Stimulated activated CD4-positive, alpha-beta T cell treated with anti-CD3 and anti-CD28 coated beads, Interleukin-4, amount 100 ng/mL, for 1 hour (primary cell): ENCODE results near the gene XPR1.
"Not testable (repeated sequence)": the region's sequence is repeated elsewhere in the genome, so short reads cannot be mapped to it uniquely, and the experiment has no call there.

ENCODE experiments used
- DNase-seq: peaks from one replicate; pipeline ENCODE4 v3.0.0-alpha.2; 2020

XPR1 gene

DNA sequence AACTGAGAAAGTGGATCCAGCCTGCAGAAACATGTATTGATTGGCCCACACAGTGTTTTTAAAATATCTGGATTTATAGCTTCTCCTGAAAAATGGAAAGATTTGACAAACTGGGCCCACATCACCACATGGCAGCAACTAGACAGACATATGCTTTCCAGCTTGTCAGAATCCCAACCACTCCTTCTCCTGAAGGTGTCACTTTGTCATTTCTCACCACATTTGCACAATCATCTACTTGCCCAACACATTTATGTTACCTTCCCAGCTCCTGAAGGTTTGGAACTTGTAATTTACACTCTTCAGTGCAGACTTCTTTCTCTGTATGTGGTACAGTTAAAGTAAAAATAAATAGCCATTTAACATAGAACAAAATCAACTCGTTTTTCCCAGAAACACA is 154.8 kb downstream of the XPR1 start:
- DNase-seq: no peak

DNA sequence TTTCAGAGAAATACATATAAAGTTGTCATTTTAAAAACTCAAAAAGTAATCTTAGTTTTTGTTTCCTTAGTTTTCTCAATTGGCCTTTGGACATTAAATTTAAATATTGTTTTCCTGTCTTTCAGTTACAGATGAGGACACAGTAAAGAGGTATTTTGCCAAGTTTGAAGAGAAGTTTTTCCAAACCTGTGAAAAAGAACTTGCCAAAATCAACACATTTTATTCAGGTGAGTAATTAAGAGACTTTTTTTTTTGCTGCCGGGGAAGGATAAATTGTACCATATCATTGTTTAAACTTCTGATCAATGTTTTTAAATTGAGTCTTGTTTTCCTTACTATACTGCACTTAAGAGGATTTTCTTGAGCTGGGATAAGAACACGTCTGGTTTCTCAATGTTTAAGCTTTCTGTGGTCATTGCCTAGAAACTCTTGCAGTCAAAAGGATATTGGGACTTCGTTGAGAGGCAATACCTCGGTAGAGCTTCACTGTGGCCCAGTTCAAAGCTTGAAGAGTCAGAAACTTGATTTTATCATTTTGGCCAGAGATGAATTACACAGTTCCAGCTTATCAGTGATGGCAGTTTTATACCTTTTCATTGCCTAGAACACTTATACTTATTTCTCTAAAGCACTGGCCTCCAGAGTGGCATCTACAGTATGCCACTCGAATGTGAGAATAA is 155.9 kb downstream of the XPR1 start:
- DNase-seq: no peak

- DNase-seq: no peak
Measured at GRCh38 chr1:180789460-180789859, 157.6 kb downstream of the XPR1 start.

DNA sequence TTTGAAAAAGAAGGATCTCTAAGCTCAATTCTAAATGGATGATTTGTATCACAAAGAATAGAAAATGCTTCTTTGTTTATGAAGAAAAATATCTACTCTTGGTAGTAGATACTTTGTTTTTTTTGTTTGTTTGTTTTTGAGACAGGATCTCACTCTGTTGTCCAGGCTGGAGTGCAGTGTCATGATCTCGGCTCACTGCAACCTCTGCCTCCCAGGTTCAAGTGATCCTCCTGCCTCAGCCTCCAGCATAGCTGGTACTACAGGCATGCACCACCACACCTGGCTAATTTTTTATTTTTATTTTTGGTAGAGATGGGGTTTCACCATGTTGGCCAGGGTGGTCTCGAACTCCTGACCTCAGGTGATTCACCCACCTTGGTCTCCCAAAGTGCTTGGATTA is 159.3 kb downstream of the XPR1 start:
- not testable (repeated sequence) for DNase-seq

DNA sequence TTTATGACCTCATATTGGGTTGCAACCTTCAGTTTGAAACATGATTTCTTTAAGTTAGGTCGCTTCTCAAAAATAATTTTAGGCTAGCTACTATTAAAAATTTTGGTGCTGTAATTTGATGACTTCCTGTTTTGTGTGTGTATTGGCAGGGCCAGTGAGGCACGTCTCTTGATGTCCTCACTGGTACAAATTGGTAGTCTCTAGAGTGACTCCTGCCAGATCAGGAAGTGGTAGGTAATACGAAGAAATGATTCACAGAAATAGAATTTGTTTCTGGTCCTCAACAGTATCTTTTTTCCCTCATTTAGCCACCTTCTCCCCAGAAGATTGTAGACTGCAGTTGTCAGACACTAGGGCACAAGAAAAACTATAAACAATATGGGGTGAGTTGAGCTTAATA is 160.0 kb downstream of the XPR1 start:
- DNase-seq: no peak

DNA sequence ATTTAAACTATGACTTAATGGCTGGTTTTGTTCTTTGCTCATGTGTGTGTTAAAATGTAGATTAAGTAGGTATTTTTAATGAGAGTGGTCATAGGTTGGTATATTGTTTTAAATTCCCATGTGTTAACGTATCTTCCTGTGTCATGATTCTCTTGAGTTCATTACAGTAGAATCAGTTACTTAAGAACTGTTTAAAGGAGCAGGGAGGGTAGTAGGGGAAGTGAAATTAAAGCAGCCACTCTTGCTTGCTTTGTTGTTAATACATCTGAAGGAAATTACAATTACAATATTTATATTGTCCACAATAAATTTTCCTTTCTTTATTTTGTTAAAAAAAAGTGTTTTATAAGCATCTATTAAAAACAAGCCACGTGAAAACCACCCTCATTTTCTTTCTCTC is 161.6 kb downstream of the XPR1 start:
- no peak for DNase-seq

DNA sequence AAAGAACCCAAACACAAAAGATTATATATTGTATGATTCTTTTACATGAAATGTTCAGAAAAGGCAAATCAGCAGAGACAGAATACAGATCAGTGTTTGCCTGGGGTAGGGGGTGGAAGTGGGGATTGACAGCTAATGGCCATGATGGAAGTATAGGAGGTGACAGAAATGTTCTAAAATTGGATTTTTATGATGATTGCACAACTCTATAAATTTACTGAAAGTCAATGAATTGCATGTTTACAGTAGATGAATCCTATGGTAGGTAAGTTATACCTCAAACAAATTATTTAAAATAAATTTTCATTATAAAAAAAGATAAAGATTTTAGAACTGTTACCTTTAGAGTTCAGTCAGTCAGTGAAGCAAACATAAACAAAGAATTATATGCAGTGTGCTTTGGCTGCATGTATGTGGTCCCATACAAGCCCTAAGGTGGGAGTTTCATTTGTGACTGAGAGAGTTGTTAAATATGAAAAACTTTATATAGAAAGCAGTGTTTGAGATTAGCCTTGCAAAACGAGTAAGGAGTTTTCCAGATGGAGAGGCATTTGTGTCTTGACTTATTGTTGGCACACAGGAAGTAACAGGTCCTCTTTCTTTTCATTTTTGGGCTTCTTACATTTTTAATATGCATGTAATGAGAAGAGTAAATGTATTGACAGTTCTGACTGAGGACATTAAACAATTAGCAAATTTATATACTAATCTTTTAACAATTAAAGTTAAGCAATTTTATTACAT is 165.2 kb downstream of the XPR1 start:
- no peak for DNase-seq

DNA sequence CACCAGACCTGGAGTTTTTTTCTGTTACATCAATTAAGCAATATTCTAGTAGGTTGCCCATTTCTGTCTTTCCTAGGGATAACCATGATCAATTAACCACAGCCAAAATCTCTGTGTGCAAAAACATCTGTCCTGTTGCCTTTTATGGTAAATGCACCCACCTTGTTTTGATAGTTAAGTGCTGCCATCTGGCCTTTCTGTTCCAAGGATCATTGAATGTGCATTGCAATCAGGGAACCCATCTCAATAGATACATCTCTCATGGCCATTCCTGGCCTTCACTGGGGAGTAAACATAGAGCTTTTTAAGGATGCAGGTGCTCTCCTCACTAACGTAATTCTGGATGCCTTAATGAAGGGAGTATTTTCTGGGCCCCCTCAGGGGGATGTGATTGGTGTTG is 169.1 kb downstream of the XPR1 start:
- DNase-seq: no peak

GRCh38 chr1:180802813-180803212 is 171.0 kb downstream of the XPR1 start:
- no peak for DNase-seq

DNA sequence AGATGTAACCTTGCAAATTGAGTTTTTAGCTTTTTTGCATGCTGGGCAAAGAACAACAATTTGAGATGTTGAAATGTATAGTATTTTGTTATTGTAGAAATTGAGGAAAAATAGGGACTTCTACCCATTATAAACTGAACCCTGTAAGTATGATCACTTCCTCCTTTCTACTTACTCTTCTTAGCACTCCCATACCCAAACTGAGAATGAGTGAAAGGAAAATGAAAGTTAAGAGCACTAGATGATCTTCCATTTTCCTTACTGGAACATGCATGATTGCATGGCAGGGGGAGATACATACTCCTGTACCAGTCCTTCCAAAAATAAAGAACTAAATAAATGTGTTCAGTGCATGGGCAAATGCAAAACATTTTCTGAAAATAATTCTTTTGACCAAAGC is 173.5 kb downstream of the XPR1 start:
- no peak for DNase-seq

DNA sequence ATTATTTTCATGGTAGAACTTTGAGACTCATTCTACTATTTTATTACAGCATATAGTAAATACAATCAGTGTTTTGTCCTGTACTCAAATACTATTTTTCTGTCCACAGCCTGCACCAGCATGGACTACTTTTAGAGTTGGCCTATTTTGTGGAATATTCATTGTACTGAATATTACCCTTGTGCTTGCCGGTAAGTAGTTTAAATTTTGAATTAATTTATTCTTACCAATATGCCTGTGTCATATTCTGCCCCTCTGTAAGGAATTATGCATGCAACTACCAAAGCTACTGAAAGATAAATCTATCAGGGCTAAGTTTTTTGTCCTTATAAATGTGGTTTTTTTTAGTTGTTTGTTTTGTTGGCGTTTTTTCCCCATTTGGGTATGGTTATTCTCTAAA is 179.5 kb downstream of the XPR1 start:
- DNase-seq: no peak

DNA sequence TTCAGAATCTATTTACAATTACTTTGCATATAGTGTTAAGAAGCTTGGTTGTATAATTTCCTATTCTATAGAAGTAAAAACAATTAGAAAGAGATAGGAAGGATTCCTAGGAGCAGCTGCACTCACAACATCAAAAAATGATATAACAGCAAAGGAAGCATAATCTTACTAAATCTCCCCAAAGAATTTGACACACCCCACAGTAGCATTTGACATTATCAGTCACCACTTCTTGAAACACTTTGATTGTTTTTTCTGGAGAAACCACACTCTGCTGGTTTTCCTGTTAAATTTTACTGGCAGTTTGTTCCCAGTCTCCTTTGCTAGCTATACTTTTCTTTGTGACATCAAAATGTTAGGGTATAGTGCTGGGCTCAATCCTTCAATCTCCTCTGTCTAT is 180.1 kb downstream of the XPR1 start:
- DNase-seq: no peak

DNA sequence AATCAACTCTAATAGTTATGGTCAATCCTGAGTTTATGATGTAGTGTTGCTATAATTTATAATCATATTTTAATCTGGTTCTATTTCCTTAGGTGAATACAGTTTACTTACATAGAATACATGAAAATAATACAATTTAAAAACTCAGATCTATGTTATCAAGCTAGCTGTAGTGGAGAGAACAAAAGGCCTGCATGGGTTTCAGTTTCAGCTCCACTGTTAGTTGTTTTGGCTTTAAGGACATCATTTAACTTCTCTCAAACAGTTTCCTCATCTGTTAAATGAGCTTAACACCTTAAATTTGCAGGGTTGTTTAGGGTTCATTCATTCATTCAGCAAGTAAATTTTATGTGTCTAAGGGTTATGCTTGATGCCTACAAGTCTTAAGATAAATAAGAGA is 182.4 kb downstream of the XPR1 start:
- no peak for DNase-seq

DNA sequence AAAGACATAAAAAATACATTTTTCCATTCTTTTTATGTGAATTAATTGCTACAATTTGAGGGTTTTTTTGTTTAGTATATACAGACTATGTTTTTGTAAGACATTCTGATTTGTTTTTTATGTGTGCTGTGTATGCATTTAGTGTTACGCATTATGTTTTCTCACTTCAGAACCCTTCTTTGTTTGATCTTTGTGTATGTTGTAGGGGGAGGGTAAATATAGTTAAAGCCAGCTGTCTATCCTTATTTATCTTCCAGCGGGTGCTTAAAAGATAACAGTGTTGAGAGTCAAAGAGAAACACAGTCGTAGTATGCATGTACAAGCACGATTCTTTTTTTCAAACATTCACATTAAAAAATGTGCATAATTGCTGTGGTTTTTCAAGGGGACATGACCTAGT is 183.4 kb downstream of the XPR1 start:
- DNase-seq: no peak

DNA sequence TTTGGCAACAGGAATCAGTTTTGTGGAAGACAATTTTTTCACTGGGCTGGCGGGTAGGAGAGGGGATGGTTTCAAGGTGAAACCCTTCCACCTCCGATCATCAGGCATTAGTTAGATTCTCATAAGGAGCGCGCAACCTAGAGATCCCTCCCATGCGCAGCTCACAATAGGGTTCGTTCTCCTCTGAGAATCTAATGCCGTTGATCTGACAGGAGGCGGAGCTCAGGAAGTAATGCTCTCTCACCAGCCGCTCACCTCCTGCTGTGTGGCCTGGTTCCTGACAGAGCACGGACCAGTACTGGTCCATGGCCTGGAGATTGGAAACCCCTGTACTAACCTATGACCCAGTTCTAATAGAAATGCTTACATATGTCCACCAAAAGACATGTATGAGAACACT is 184.3 kb downstream of the XPR1 start:
- DNase-seq: no peak

- DNase-seq: no peak
Measured at GRCh38 chr1:180821970-180822369, 190.1 kb downstream of the XPR1 start.

DNA sequence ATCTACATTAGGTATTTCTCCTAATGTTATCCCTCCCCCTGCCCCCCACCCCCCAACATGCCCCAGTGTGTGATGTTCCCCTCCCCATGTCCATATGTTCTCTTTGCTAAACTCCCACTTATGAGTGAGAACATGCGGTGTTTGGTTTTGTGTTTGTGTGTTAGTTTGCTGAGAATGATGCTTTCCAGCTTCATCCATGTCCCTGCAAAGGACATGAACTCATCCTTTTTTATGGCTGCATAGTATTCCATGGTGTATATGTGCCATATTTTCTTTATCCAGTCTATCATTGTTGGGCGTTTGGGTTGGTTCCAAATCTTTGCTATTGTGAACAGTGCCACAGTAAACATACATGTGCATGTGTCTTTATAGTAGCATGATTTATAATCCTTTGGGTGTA is 199.7 kb downstream of the XPR1 start:
- not testable (repeated sequence) for DNase-seq

- not testable (repeated sequence) for DNase-seq
Measured at GRCh38 chr1:180833180-180833579, 201.4 kb downstream of the XPR1 start.

DNA sequence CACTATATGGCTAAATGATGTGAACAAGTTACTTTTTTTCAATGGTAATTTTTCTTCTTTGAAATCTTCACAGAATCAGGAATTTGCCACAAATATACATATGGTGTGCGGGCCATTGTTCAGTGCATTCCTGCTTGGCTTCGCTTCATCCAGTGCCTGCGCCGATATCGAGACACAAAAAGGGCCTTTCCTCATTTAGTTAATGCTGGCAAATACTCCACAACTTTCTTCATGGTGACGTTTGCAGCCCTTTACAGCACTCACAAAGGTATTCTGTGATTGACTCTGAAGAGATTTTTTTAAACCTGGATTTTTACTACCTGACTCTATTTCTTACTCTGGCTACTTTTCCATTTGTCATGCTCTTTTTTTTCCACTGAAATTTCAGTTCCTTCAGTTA is 204.6 kb downstream of the XPR1 start:
- no peak for DNase-seq

GRCh38 chr1:180837020-180837419 is 205.2 kb downstream of the XPR1 start:
- DNase-seq: no peak

- DNase-seq: no peak
Measured at GRCh38 chr1:180838535-180838934, 206.7 kb downstream of the XPR1 start.

DNA sequence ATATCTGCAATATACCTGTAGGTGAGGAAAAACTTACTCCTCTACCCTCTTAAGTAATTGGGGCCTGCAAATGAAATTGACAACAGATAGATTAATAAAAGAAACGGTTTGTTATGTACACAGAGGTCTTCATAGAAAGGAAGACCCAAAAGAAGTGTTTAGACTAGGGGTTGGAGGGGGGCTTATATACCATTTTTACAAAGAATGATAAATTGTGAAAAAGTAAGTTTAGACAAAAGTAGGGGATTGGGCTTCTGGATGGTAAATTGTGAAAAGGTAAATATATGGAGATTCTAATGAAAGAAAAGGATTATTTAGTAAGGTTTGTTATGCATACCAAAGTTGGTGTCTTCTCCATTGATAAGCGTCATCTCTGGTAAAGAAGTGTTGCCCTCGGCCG is 207.7 kb downstream of the XPR1 start:
- no peak for DNase-seq

DNA sequence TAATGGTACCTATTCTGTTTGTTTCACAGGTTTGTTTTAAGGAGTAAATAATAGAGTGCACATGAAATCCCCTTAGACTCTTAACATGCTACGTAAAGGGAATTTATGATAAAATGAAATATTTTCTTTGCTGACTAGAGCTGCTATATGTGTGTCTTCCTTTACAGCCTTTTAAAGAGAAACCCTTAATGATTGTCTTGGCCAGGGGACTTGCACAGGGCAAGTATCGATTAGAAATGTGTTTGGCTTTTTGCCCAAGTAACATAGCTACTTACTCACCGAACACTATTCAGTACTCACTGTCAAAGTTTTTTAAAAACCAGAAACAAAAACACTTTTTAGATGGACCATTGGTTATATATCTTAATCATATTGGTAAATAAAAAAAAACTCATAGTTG is 209.6 kb downstream of the XPR1 start:
- DNase-seq: no peak

GRCh38 chr1:180842052-180842451 is 210.2 kb downstream of the XPR1 start:
- DNase-seq: no peak
